Measurements from ENCODE around the gene FBXW2. TPM values are rescaled to one million over a fixed set of nuclear protein-coding genes. Genes with fewer than 3 reads are reported as not detected.

The FBXW2 gene
- total RNA-seq: 33.3 and 37.6 TPM in 2 replicates

GRCh38 chr9:120792898-120793765 lies at the start of gene FBXW2:
Gene FBXW2 (minus strand): TSS chr9:120793416. CDS start chr9:120788258, 5,158 bp downstream.

GRCh38 chr9:120714088-120714845 lies 78.9 kb downstream of the FBXW2 start, which contains the start of gene MEGF9:
Gene MEGF9 (minus strand): TSS chr9:120714470. CDS start chr9:120714358, 112 bp downstream.

Other genes with a start within 250 kb of the FBXW2 start
- 26.5 and 31.2 TPM in 2 replicates for gene CDK5RAP2, start 213.2 kb downstream of the FBXW2 start, total RNA-seq
- gene MEGF9, start 78.9 kb downstream of the FBXW2 start, total RNA-seq: 4.8 and 7.6 TPM in 2 replicates
- gene PSMD5, start 49.5 kb upstream of the FBXW2 start, total RNA-seq: 21.4 and 47.9 TPM in 2 replicates
- gene PHF19, start 83.8 kb upstream of the FBXW2 start, total RNA-seq: 16.6 and 55.2 TPM in 2 replicates
- 0.96 and 2.3 TPM in 2 replicates for gene TRAF1, start 133.4 kb upstream of the FBXW2 start, total RNA-seq

Measured in regular cardiac myocyte (primary cell).